ENCODE results near the gene ITGB5.

Gene ITGB5

DNA sequence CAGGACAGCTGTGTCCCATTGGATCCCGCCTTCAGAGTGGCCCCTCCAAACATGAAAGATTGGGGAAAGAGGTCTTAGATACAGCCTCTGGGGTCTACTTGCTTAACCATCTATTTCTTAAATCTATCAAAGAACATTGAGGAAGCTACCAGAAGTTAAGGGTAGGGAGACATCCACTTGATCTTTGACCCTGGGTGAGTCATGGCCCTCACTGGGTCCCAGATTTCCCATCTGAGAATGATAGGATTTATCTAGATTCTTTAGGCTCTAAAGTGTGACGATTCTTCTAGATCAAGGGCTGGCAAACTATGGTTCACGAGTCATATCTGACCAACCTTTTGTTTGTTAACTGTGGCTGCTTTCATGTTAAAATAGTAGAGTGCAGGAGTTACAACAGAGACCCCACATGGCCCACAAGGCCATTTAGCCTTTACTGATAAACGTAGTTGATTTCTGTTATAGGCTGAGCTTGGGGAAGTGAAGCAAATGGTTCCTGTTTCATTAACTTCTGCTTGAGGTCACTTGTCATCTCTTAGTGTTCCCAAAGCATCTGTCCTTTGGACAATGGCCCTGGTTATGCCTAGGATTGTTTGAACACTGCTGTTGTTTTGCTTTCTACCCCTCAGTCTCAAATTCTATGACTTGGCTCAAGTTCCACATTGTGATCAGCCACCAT is 39.4 kb upstream of the ITGB5 start:
- Histone ChIP-seq H3K4me1 (ENCODE audit: insufficient read depth, low read length, severe bottlenecking) (no peaks in the 10 kb centered on the region), H3K27ac (ENCODE audit: low read depth, low read length, poor library complexity, severe bottlenecking) (no peak overlapping the region), H3K36me3 (ENCODE audit: insufficient read depth, low read length) (no peaks in the 10 kb centered on the region), H4K20me1 (ENCODE audit: insufficient read depth, low read length) (no peaks in the 10 kb centered on the region), H3K9ac (ENCODE audit: low read length) (no peak overlapping the region), H3K9me3 (ENCODE audit: low read length) (no peaks in the 10 kb centered on the region), H2AFZ (ENCODE audit: low read length) (no peak overlapping the region), H3K4me3 (ENCODE audit: low read depth, low read length, poor library complexity, severe bottlenecking) (no peak overlapping the region), H3F3A (ENCODE audit: insufficient read depth, low read length) (no peaks in the 10 kb centered on the region), H3K27me3 (ENCODE audit: insufficient read depth, low read length) (no peaks in the 10 kb centered on the region), H3K9me2 (ENCODE audit: low read depth, low read length) (no peaks in the 10 kb centered on the region), H3K79me2 (ENCODE audit: insufficient read depth, low read length) (no peaks in the 10 kb centered on the region), H3K4me2 (ENCODE audit: low read length) (no peak overlapping the region)
- no peak for TF ChIP-seq EZH2 (IDR thresholded peaks at IDR 0.05; ENCODE audit: borderline replicate concordance, low read length)
- TF ChIP-seq, protein P1, sequence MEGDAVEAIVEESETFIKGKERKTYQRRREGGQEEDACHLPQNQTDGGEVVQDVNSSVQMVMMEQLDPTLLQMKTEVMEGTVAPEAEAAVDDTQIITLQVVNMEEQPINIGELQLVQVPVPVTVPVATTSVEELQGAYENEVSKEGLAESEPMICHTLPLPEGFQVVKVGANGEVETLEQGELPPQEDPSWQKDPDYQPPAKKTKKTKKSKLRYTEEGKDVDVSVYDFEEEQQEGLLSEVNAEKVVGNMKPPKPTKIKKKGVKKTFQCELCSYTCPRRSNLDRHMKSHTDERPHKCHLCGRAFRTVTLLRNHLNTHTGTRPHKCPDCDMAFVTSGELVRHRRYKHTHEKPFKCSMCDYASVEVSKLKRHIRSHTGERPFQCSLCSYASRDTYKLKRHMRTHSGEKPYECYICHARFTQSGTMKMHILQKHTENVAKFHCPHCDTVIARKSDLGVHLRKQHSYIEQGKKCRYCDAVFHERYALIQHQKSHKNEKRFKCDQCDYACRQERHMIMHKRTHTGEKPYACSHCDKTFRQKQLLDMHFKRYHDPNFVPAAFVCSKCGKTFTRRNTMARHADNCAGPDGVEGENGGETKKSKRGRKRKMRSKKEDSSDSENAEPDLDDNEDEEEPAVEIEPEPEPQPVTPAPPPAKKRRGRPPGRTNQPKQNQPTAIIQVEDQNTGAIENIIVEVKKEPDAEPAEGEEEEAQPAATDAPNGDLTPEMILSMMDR (IDR thresholded peaks at IDR 0.05; ENCODE audit: low read length) = no peak

DNA sequence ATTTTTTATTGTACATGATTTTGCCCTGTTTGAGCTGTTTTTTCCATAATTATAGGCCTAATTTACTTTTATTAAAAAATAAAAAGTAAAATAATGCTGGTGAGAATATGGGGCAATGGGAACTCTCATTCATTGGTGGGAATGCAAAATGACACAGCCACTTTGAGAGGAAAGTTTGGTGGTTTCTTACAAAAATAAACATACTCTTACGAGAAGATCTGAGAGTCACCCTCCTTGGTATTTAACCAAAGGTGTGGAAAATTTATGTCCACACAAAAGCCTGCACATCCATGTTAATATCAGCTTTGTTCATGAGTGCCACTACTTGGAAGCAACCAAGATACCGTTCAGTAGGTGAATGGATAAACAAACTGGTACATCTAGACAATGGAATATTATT is 37.6 kb upstream of the ITGB5 start:
- Histone ChIP-seq H3K27ac (ENCODE audit: low read depth, low read length, poor library complexity, severe bottlenecking) (no peak overlapping the region), H3K79me2 (ENCODE audit: insufficient read depth, low read length) (no peaks in the 10 kb centered on the region), H3K9me3 (ENCODE audit: low read length) (no peaks in the 10 kb centered on the region), H3K4me1 (ENCODE audit: insufficient read depth, low read length, severe bottlenecking) (no peaks in the 10 kb centered on the region), H3K9me2 (ENCODE audit: low read depth, low read length) (no peaks in the 10 kb centered on the region), H3F3A (ENCODE audit: insufficient read depth, low read length) (no peaks in the 10 kb centered on the region), H3K9ac (ENCODE audit: low read length) (no peak overlapping the region), H2AFZ (ENCODE audit: low read length) (no peak overlapping the region), H3K36me3 (ENCODE audit: insufficient read depth, low read length) (no peaks in the 10 kb centered on the region), H3K4me3 (ENCODE audit: low read depth, low read length, poor library complexity, severe bottlenecking) (no peak overlapping the region), H3K27me3 (ENCODE audit: insufficient read depth, low read length) (no peaks in the 10 kb centered on the region), H4K20me1 (ENCODE audit: insufficient read depth, low read length) (no peaks in the 10 kb centered on the region), H3K4me2 (ENCODE audit: low read length) (no peak overlapping the region)
- TF ChIP-seq, protein P1 (IDR thresholded peaks at IDR 0.05; ENCODE audit: low read length) = no peak
- no peak for TF ChIP-seq EZH2 (IDR thresholded peaks at IDR 0.05; ENCODE audit: borderline replicate concordance, low read length)

DNA sequence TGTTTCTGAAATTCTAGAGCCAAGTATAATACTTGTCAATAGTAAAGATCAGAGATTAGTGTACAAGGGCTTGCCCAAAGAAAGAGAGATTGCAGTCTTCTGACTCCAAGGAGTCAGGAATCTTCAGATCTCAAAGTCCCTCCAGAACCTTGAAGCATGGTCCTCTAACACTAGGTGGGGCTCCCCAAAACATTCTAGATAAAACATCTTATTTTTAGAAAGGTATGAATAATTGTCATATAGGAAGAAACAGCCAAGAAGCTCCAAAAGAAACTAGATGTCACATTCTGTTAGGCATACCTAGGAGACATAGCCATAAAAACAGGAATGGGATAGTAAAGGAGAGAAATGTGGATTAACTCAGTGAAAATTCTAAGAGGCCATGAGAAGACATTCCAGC is 36.7 kb upstream of the ITGB5 start:
- H3F3A ChIP-seq (ENCODE audit: insufficient read depth, low read length) = no peaks in the 10 kb centered on the region
- H3K4me1 ChIP-seq (ENCODE audit: insufficient read depth, low read length, severe bottlenecking) = no peaks in the 10 kb centered on the region
- H3K9me2 ChIP-seq (ENCODE audit: low read depth, low read length) = no peaks in the 10 kb centered on the region
- H4K20me1 ChIP-seq (ENCODE audit: insufficient read depth, low read length) = no peaks in the 10 kb centered on the region
- TF ChIP-seq, protein P1 (IDR thresholded peaks at IDR 0.05; ENCODE audit: low read length) = no peak
- TF ChIP-seq EZH2 (IDR thresholded peaks at IDR 0.05; ENCODE audit: borderline replicate concordance, low read length) = no peak
- H3K4me2 ChIP-seq (ENCODE audit: low read length) = no peak overlapping the region
- no peak overlapping the region for H3K4me3 ChIP-seq (ENCODE audit: low read depth, low read length, poor library complexity, severe bottlenecking)
- no peaks in the 10 kb centered on the region for H3K79me2 ChIP-seq (ENCODE audit: insufficient read depth, low read length)
- H3K27ac ChIP-seq (ENCODE audit: low read depth, low read length, poor library complexity, severe bottlenecking) = no peak overlapping the region
- H3K9me3 ChIP-seq (ENCODE audit: low read length) = no peaks in the 10 kb centered on the region
- no peaks in the 10 kb centered on the region for H3K36me3 ChIP-seq (ENCODE audit: insufficient read depth, low read length)
- no peak overlapping the region for H2AFZ ChIP-seq (ENCODE audit: low read length)
- no peaks in the 10 kb centered on the region for H3K27me3 ChIP-seq (ENCODE audit: insufficient read depth, low read length)
- H3K9ac ChIP-seq (ENCODE audit: low read length) = no peak overlapping the region

Measured in OCI-LY1 (cell line).